HG02623 (cell line): Measurements from ENCODE around the gene SEC24C.
"Not testable (repeated sequence)": the region's sequence is repeated elsewhere in the genome, so short reads cannot be mapped to it uniquely, and the experiment has no call there.

Source experiments
- ATAC-seq: cut with Tn5 transposase; IDR thresholded peaks from one replicate; pipeline ENCODE4 v1.9.1; 2021; ENCODE audit warnings: moderate library complexity; ENCODE audit not compliant: unreplicated experiment

The SEC24C gene

DNA sequence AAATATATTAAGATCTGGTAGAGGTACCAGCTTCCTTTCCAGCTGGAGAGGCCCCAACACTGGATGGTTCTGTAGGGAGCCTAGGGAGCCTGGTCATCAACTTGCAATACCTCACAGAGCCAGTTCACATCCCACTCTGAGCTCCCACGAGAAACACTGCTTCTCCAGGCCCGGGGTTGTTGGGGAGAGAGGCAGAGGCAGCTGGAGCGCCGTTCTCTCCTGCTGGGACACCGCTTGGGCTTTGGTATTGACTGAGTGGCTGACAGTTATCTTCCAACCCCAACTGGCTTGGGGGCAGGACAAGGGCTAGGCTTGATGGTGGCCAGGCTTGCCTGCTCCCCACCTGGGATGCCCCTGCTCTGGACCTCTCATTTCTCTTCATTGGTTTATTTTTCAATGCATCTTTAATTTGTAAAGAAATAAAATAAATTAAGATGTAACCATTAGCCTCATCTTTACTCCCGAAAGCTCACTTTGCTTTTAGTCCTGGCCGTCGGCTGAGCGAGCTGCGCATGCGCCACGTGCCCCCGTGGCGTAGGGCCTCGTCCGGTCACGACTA lies 27.6 kb downstream of the SEC24C start:
- peak; percentile 7 for ATAC-seq

DNA sequence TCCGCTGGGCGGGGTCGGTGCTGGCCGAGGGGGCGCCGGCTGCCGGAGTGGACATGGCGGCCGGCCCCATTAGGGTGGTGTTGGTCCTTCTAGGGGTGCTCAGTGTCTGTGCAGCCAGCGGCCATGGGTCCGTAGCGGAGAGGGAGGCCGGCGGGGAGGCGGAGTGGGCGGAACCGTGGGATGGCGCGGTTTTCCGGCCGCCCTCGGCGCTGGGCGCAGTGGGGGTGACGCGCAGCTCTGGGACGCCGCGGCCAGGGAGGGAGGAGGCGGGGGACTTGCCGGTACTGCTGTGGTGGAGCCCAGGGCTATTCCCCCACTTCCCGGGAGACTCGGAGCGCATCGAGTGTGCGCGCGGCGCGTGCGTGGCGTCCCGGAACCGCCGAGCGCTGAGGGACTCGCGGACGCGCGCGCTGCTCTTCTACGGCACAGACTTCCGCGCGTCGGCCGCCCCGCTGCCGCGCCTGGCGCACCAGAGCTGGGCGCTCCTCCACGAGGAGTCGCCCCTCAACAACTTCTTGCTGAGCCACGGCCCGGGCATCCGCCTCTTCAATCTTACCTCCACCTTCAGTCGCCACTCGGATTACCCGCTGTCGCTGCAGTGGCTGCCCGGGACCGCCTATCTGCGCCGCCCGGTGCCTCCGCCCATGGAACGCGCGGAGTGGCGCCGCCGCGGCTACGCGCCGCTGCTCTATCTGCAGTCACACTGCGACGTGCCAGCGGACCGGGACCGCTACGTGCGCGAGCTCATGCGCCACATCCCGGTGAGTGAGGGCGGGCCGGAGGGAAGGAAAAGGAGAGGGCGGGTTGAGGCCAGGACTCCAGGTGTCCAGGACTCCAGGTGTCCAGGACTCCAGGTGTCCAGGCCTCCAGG lies 28.3 kb downstream of the SEC24C start:
- ATAC-seq = peak; percentile 53

DNA sequence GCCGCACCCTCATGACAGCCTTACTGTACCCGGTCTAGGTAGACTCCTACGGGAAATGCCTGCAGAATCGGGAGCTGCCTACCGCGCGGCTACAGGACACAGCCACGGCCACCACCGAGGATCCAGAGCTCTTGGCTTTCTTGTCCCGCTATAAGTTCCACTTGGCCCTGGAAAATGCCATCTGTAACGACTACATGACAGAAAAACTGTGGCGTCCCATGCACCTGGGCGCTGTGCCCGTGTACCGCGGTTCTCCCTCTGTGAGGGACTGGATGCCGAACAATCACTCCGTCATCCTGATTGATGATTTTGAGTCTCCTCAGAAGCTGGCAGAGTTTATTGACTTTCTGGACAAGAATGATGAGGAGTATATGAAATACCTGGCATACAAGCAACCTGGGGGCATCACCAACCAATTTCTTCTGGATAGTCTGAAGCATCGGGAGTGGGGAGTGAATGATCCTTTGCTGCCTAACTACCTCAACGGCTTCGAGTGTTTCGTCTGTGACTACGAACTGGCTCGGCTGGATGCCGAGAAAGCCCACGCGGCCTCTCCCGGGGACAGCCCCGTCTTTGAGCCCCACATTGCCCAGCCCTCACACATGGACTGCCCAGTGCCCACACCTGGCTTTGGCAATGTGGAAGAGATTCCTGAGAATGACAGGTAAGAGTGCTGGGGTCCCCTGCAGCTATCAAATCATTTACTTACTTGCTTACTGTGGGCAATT lies 29.1 kb downstream of the SEC24C start:
- ATAC-seq = no peak

DNA sequence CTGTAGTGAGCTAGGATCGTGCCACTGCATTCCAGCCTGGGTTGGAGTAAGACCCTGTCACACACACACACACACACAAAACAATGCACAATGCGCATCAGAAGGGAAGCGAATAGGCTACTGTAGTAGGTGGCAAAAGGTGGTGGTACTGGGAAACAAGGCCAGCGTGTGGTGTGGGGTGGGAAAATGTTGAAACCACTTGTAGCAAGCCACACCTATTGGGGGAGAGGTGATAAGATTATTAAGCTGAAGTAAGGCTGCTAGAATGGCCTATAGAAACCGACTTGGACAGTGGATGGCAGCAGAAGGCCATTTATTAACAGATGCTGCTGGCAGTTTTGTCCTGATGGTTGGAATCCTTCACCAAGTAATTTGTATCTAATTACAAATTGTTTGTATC lies 30.5 kb downstream of the SEC24C start:
- ATAC-seq = no peak

DNA sequence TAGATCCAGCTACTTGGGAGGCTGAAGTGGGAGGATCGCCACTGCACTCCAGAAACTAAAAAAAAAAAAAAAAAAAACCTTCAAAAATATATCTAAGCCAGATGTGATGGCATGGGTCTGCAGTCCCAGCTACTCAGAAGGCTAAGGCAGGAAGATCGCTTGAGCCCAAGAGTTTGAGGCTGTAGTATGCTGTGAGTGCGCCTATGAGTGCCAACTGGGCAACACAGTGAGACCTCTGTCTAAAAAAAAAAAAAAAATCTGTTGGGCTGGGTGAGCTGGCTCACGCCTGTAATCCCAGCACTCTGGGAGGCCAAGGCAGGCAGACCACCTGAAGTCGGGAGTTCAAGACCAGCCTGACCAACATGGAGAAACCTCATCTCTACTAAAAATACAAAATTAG lies 34.8 kb downstream of the SEC24C start:
- ATAC-seq = no peak

DNA sequence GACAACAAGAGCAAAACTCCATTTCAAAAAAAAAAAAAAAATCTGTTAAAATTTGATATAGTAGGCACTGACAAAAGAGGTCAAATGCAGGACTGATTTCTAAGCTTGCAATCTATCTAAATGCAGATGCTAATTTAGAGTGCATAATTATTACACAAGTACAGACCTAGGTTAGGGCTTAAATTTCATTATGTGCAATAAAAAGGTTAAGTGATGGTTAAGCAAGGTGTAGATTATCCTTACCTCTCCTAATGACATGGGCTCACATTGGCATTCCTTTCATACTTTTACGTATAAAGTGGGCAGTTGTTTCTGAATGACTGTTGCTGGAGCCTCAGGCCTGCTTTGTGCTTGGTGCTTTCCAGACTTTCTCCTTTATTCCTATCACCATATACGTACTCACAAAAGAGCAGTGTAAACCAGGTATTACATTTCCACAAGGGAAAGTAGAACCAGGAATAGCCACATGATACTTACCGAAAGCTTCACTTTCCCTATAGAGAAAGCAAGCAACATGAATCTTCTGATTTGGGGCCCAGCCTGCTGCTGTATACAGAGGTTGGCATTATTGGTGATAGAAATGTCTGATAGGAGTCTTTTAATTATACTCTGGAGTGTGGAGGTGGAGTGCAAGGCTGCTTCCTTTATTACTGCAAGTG lies 35.5 kb downstream of the SEC24C start:
- ATAC-seq = no peak

DNA sequence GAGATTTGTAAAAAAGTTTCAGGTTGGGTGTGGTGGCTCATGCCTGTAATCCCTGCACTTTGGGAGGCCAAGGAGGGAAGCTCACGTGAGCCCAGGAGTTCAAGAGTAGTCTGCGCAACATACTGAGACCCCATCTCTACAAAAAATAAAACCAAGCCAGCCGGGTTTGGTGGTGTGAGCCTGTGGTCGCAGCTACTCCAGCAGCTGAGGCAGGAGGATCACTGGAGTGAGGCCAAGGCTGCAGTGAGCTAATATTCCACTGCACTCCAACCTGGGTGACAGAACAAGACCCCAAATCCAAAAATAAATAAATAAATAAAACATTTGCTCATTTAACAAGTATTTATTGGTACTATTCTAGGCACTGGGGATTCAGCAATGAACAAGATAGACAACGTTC lies 36.1 kb downstream of the SEC24C start:
- ATAC-seq = no peak

DNA sequence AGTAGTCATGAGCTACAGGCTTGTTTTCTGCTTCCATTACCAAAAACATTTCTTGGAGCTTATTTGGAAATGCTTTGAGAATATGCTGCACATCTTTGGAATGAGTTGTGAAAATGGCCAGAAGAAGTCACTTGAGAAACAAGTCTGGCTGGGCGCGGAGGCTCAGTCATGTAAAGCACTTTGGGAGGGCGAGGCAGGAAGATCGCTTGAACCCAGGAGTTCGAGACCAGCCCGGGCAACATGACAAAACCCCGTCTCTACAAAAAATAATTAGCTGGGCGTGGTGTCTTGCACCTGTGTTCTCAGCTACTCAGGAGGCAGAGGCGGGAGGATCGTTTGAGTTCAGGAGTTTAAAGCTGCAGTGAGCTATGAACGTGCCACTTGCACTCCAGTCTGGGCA lies 36.8 kb downstream of the SEC24C start:
- no peak for ATAC-seq

DNA sequence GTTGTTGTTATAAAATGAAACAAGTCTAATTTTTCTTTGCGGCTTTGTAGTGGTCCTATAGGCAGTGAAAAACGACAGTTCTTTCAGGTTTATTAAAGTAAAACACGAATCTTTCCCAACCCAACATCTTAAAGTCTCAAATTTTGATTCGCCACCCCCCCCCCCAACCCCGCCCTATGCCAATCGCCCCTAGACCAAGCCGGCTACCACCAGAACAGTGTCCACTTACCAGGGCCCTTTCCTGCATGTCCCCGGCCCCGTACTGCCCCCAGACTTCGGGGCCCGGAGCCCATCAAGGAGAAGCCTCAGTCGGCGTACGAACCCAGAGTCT lies 37.3 kb downstream of the SEC24C start:
- peak; percentile 2 for ATAC-seq

DNA sequence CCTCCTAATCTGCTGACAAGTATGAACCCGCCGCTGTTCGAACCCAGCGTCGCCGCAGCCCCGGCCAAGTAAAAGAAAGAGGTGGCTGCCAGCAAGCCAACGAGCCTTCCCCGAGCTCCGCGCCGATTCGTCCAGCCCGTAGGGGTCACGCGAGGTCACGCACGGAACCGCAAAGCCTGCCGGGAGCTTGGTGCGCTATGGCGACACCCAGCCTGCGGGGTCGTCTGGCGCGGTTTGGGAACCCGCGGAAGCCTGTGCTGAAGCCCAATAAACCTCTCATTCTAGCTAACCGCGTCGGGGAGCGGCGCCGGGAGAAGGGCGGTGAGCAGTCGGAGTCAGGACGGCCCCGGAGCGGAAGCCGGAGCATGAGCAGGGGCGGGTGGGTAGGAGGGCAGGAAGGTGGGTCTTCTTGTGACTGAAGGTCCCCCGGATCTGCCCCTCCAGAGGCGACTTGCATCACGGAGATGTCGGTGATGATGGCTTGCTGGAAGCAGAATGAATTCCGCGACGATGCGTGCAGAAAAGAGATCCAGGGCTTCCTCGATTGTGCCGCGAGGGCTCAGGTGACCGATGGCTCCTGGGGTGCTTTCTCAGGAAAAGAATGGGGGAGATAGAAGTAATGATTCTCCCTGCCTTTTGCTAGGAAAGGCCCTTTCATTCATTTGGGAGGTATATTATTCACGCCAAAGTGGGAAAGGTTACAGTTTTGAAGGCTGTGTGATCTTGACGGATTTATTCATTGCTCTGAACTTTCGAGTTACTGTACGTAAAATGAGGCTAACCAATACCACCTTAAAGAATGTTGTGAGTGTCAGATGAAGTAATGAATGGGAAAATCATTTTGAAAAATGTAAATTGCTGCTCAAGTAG lies 37.9 kb downstream of the SEC24C start, which contains the start of gene CHCHD1:
Gene CHCHD1 (plus strand): TSS at position 170 of the 870 bp plus-strand sequence. CDS start 28 bp downstream, at position 198.
- ATAC-seq = peak; percentile 38

DNA sequence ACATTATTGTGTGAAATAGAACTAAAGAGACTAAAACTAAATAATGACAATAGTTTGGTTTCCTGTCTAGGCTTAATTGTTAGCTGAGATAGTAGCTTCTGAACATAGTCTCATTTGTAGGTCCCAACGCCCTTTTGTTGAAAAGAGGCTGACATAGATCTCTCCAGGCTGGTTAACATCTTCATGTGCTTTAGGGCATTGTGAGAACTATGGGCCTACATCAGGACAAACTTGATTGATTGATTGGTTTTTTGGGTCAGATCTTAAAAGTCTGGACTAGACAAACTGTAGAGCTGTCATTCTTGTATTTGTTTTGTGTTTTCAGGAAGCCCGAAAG lies 38.5 kb downstream of the SEC24C start:
- ATAC-seq = no peak

DNA sequence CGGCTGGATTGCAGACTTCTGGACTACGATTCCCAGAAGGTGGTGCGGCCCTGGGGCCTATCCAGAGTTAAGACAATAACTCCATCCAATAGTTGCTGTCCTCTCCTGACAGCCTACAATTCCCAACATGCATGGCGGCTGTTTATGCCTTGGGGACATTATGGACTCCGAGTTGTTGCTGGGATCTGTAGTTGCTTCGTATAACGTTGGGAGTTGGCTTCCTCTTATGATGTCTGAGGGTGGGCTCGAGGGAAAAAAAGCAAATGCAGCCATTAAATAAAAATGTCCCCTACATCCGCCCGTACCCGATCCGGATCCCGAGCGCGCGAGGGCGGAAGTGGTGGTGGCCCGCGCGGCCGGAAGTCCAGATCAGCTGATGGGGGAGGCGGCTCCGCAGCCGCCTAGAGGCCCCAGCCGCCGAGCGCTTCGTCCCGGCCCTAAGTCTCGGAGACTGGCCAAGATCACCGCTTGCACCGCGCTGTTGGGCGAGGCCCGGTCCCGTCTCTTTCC lies 41.1 kb downstream of the SEC24C start, which contains the start of gene ZSWIM8:
Gene ZSWIM8 (plus strand): TSS at position 396 of the 510 bp plus-strand sequence. CDS start 273 bp downstream, outside the sequence.
- peak; percentile 74 for ATAC-seq

DNA sequence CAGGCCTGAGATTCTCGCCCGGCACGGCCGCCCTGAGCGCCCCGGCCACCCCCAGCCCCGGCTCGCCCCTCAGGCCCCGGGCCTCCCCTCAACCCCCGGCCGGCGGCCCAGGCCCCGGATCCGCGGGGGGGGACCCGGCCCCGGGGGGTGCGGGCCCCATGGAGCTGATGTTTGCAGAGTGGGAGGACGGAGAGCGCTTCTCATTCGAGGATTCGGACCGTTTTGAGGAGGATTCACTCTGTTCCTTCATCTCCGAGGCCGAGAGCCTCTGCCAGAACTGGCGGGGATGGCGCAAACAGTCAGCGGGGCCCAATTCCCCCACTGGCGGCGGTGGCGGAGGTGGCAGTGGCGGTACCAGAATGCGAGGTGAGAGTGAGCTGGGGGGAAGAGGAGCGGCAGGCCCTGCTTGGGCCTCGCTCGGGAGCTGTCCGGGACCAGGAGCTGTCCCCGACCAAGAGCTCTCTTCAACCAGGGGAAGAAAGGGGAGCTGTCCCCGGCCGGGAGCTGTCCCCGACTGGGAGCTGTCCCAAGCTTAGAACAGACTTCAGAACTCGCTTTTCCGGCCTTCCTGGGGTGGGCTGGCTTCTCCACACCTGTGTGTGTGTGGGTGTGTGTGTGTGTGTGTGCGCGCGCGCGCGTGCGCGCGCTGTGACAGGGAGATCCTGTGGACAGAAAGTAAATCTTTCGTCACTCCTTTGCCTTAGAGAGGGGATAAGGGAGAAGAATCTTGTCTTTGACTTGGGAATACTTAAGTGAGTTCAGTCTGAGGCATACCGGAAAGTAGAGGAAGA lies 41.7 kb downstream of the SEC24C start:
- ATAC-seq = peak; percentile 13

DNA sequence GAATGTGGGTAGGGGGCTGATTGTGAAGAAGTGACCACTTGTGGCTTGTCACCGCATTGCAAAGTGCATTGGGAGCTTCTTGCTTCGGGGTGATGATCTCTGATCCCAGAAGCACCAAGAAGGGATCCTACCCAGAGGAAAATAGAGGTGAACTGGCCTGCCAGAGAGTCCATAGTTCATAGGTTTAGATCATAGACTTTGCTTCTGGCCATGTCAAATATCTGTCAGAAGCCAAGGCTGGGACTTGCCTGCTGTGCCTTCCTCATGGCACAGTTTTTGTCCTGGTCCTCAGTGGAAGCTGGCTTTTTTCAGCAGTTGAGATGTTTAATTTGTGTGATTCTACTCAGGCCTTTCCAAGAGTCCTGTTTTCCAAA lies 42.3 kb downstream of the SEC24C start:
- ATAC-seq = no peak

DNA sequence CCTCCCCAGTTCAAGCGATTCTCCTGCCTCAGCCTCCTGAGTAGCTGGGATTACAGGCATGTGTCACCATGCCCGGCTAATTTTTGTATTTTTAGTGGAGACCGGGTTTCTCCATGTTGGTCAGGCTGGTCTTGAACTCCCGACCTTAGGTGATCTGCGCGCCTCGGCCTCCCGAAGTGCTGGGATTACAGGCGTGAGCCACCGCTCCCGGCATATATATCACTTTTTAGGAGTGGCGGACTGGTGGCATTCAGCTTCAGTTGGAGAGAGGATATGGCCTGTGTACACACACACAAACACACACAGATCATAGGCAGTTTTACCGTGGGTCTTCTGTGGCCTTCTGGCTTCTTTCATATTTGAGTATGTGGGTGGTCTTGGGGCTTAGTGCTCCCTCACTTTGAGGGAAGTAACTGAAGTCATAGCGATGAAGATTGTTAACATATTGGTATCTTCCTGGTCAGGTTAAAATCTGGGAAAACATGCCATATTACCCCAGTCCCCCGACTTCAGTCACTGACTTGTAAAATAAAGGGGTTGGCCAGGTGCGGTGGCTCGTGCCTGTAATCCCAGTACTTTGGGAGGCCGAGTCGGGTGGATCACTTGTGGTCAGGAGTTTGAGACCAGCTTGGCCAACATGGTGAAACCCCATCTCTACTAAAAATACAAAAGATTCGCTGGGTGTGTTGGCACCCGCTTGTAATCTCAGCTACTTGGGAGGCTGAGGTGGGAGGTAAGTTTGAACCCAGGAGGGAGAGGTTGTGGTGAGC lies 43.0 kb downstream of the SEC24C start:
- not testable (repeated sequence) for ATAC-seq

DNA sequence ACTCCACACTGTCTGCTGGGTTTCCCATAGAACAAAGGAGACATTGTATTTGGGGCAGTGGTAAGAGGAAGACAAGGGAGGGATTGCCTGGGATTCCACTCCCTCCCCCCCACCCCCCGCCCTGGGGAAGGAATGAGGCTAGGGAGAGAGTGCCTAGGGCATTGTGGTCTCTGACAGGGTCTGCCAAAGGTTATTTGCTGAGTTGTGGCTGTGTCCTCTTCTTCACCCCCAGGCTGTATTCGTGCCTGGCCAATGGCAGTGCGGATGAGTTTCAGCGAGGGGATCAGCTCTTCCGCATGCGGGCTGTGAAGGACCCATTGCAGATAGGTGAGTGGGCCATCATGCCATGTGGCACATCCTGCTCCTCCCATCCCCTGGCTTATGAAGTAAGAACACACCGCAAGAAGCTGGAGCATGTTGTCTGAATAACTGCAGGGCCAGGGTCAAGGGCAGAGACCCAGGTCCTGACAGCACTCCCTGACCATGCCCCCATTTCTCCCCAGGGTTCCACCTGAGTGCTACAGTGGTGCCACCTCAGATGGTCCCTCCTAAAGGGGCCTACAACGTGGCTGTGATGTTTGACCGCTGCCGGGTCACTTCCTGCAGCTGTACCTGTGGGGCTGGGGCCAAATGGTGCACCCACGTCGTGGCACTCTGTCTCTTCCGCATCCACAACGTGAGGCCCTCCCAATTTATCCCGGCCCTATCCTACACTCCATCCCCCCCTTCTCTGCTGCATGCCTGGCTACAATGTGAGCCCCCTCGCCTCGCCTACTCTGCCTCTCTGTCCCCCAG lies 44.9 kb downstream of the SEC24C start:
- no peak for ATAC-seq

DNA sequence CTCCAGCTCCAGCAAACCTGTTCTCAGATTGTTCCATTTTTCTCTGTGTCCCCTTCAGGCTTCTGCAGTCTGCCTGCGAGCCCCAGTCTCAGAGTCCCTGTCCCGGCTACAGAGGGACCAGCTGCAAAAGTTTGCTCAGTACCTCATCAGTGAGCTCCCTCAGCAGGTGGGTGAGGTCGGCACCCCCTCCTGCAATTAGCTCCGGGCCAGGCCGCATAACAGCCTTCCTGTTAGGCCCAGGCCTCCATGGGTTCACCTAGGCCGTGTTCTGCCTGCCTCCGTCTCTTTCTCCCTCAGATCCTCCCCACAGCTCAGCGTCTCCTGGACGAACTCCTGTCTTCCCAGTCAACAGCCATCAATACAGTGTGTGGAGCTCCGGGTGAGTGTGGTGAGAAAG lies 45.5 kb downstream of the SEC24C start:
- ATAC-seq = no peak
